HK-2 (cell line): ENCODE results near the gene CDH5.
"Not testable (repeated sequence)": the region's sequence is repeated elsewhere in the genome, so short reads cannot be mapped to it uniquely, and the experiment has no call there.

Source experiments
- DNase-seq: peaks from one replicate; pipeline ENCODE4 v3.0.0-alpha.2; 2018; ENCODE audit not compliant: unreplicated experiment

CDH5 gene, protein sequence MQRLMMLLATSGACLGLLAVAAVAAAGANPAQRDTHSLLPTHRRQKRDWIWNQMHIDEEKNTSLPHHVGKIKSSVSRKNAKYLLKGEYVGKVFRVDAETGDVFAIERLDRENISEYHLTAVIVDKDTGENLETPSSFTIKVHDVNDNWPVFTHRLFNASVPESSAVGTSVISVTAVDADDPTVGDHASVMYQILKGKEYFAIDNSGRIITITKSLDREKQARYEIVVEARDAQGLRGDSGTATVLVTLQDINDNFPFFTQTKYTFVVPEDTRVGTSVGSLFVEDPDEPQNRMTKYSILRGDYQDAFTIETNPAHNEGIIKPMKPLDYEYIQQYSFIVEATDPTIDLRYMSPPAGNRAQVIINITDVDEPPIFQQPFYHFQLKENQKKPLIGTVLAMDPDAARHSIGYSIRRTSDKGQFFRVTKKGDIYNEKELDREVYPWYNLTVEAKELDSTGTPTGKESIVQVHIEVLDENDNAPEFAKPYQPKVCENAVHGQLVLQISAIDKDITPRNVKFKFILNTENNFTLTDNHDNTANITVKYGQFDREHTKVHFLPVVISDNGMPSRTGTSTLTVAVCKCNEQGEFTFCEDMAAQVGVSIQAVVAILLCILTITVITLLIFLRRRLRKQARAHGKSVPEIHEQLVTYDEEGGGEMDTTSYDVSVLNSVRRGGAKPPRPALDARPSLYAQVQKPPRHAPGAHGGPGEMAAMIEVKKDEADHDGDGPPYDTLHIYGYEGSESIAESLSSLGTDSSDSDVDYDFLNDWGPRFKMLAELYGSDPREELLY

DNA sequence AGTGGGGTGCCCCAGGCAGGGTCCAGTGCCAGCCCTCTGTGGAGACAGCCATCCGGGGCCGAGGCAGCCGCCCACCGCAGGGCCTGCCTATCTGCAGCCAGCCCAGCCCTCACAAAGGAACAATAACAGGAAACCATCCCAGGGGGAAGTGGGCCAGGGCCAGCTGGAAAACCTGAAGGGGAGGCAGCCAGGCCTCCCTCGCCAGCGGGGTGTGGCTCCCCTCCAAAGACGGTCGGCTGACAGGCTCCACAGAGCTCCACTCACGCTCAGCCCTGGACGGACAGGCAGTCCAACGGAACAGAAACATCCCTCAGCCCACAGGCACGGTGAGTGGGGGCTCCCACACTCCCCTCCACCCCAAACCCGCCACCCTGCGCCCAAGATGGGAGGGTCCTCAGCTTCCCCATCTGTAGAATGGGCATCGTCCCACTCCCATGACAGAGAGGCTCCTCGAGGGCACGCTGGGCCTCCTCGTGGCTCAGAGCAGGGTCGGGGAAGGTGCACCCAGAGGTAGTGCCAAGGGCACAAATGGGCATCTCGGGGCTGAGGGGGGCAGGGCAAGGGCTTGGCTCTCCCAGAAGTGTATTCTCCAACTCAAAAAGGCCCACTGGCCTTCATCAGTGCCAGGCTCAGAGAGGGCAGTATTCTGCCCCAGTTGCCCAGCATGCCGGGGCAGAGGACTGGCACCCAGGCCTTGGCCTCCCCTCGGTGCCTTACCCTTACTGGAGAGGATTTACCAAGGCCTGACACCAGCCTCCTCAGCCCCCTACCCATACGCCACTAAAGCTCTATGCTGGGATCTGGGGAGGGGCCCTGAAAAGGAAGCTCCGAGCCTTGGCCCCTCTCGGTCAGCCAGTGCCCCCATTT lies at the start of gene CDH5:
CDH5 (plus strand) TSS at position 259 of the 867 bp plus-strand sequence. CDS start 12,647 bp downstream, outside the sequence.
- DNase-seq, result no peak

DNA sequence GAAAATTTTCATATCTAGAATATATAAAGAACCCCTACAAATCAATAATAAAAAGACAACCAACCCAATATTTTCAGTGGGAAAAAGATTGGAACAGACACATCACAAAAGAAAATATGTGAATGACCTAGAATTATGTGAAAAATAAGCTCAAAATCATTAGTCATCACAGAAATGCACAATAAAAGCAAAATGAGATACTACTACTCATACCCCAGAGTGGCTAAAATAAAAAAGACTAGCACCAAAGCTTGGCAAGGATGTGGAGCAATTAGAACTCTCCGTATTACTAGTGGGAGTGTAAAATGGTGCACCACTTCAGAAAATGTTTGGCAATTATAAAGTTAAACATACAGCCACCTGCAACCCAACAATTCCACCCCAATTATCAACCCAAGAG lies 48.0 kb upstream of the CDH5 start:
- no peak for DNase-seq

DNA sequence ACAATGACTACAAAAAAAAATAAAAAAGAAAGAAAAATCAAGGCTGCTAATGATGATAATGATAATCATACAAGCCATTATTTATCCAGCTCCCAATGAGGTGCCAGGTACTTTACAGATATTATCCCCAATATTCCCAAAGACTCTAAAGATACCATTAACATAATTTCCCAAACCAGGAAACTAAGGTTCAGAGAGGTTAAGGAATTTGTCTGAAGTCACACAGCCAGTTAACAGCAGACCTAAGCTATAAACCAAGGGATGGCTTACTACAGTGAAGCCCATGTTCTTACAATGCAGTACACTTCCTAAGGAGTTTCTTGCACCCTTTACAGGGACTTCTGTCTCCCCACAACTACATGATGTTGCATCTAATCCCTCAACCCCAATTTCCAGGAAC lies 45.7 kb upstream of the CDH5 start:
- no peak for DNase-seq

DNA sequence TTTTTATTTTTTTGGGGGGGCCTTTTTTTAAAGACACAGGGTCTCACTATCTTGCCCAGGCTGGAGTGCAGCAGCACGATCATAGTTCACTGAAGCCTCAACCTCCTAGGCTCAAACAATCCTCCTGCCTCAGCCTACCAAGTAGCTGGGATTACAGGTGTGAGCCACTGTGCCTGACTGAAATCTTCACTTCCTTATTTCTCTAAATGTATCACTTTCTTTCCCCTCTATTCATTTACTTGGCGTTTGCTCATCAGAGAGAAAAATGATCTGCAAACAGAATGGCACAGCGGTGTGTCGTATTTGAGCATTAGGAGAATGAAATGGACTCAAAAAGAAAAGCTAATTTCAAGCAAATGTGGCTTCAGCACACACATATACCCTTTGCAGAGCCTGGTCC lies 44.3 kb upstream of the CDH5 start:
- DNase-seq, result no peak

DNA sequence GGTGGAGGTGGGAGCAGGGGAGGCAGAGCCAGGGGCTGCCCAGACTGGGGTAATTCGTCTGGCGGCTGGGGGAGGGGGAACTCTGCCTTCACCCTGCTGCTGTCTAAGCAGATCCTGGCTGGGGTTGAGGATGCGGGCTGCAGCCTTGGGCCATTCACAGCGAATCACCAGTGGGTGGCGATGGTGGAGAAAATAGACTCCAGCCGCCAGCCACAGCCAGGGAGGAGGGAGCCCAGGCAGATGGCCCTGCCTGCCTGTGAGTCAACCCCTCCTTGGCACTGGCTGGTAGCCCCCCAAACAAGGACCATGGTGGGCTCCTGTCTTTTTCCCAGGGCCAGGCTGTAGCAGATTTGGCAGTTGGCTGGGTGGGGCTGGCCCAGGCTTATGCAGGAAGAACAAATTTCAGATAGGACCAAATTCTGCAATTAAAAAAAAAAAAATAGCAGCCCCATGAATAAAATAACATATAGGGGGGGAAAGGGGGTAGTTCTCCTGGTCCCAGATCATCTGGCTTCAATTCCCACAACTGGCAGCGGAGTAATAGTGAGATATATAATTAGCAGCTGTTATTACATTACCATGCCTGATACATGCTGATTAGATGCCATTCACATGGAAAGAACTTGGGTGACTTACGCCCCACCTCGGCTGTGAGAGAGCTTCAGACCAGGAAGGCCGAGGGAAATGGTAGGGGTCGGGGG lies 41.5 kb upstream of the CDH5 start:
- DNase-seq, result peak; percentile 23

DNA sequence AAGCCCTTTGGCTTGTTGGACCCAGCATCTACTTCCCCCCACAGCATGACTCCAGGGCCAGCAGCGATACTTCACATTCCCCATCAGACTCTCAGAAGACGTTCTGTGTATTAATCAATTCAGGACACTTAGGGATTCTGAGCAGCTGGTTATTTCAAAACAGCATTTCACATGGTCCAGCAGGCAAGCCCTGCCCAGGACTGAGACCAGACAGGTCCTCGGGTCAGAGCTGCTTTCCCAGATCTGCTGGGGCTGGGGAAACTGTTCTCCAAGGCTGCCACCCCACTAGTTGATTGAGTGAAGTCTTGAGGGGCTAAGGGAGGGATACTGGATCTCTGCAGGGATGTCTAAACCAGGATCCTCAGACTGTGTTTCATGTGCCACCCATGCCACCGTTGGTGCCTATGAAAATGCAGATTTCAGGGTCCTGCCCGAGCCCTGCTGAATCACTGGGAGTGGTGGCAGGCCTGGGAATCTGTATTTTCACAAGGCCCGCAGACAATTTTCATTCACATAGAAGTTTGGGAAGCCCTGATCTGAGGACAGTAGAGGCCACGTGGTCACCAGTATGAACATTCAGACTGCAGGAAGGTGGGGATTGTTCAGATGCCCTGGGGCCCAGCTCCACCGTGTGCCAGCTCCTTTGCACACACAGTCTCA lies 40.6 kb upstream of the CDH5 start:
- no peak for DNase-seq

DNA sequence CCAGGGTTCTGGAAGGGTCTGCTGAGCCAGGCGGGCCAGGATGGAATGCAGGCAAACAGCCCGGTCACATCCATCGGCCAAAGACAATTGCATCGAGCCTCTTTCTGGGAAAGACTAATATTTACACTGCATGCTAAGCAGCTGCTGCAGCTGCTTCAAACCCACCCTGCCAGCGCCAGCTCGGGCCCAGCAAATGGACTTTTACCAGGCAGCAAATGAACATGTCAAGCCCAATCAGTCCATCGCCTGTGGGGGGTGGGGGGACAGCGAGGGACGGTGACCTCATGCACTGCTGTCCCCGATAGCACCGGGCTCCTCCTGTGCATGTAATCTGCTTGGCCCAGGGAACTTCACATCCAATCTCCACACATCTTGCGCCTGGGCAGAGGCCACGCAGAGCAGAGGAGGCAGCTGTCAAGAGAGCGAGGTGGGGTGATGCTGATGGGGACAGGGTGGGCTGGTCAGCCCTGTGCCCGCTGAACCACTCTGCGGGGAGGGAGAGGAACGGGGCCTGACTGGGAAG lies 39.4 kb upstream of the CDH5 start:
- no peak for DNase-seq

DNA sequence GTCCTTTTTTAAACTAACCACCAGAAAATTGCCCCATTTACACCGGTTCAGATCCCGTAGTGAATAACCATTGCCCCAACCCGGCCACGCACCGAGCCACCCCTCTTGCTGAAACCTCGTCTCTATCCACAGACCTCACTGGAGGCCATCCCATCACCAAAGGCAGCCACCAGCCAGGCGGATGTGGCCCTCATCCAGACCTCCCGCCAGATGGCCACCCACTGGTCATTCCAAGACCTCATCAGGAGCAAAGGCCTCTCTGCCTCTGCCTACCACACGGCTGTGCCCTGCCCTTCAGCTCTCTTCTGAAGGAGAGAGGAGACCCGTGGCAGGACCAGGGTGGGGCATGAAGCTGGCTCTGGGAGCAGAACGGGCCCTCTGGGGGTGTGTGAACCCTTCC lies 38.2 kb upstream of the CDH5 start:
- DNase-seq, result no peak

DNA sequence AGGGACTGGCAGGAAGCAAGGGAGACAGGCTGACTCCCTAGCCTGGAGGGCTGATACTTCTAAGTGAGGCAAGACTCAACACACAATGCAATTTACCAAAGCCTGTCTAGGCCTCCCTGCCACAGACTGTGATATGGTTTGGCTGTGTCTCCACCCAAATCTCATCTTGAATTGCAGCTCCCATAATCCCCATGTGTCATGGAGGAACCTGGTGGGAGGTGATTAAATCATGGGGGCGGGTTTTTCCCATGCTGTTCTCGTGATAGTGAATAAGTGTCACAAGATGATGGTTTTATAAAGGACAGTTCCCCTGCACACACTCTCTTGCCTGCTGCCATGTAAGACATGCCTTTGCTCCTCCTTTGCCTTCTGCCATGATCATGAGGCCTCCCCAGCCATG lies 35.0 kb upstream of the CDH5 start:
- DNase-seq, result not testable (repeated sequence)

DNA sequence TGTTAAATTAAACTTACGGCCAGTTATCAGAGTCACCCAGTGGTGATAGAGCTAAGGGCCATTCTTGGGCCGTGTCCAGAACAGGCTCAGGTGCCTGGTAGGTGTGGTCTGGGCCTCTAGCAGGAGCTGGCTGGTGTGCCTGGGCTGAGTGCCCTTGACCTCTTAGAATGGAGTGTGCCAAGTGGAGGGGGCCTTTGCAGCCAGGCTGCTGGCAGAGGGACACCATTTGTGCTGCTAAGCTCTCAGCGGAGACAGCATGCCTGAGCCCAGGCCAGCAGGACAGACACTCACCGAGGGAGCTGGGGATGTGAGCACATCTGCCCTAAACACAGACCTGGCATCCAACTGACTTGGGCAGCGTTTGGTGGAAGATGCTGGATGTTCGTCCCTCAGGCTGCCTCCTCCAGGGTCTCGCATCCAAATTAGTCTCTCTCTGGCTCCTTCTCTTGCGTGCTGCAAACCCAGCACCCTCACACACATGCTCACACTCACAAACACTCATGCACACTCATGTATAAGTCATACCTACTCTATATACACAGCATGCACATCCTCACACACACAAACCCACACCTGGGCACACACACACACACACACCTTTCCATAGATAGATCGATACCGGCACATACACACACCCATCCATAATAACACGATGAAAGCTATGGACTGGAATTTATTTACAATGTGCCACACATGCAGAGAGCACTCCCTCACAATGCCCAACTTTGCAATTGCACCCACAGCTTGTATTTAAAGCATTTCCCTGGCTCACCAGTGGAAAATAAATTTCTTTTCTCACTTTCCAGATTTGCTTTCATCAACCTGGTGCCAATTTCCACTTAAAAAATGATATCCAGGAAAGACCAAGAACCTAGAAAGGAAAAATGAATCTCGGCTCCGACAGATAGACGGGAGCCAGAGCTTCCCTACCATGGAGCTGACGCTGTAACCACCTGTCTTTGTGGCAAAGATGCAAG lies 33.6 kb upstream of the CDH5 start:
- no peak for DNase-seq

DNA sequence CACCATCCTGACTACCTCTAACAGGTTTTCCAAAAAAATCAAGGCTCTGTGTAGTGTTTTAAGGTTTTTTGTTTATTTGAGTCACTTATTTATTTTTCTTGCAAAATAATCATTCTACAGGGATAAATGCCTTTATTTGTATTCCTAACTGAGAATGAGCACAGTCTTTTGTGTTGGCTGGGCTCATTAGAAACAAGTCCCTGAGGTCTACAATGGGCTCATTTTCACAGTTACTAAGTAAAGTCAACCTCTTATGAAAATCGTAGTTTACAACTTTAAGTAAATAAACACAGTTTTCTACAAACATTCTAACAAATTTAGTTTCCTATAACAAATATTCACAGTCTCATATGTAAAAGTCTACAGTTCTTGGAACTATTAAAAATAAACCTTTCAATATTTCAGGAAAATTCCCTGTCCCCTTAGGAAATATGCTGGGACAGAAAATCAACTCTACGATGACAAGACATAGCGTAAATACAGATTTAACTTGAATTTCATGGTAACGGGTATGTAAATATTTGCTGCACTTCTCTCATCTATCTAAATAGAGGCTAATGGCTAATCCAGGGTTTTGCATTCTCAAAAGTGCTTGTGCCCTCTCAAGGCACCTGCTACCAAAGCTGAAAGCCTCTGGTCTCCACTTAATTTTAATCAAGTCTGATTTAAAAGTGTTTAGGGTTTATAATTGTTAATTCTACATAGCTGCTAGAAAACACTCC lies 31.5 kb upstream of the CDH5 start:
- no peak for DNase-seq

DNA sequence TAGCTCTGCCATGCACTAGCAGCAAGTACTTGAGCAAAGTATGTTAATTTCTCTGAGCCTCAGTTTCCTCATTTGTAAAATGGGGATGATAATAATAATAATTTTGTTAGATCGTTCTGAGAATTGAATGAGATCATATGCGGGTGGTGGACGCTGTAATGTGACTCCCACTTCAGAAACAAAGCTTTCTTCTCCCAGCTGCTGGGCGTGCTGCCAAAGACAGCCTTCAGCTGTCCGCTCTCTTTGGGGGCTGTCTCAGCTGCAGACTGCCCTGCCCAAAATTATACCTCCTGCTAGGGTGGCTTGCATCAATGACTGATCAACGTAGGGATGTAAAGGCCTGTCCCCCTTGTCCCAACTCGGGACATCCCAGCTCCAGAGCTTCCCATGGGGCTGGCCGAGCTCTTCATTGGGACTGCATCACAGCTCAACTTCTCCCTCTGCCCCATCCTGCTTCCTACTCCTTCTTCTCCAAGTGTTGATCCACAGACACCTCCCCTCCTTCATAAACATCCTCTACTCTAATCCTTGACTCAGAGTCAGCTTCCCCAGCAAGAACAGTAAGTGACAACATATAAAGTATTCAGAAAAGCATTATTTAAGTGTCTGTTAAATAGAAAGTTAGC lies 30.7 kb upstream of the CDH5 start:
- no peak for DNase-seq

DNA sequence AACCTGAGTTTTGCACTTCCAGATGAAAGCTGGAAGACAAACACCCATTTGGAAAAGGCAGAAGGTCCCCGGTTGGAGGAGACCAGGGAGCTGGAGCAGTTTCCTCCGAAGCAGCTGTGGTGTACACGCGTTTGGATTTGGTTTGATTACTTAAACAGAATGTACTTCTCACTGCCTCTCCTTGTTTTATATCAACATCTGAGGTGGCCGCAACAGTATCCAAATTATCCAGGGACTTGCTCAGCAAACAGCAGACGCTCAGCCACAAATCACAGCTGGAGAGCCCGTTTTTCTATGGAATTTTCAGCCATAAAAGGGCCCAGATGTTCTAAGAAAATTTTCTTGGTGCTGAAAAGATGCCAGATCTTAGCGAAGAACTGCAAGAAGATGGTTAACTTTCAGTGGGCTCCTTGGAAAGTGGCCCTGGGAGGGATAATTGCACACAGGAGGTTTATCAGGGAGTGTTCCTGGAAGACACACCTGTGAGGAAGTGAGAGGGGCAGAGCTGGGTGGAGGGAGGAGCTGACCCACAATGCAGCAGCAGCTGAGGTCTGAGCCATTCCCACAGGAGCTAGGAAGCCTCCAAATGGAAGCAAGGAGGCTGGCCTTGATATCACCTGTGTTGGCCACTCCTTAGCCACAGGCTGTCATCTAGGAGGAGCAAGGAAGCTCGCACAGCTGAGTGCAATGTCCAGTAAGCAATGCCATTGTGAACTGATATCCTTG lies 28.9 kb upstream of the CDH5 start:
- no peak for DNase-seq

DNA sequence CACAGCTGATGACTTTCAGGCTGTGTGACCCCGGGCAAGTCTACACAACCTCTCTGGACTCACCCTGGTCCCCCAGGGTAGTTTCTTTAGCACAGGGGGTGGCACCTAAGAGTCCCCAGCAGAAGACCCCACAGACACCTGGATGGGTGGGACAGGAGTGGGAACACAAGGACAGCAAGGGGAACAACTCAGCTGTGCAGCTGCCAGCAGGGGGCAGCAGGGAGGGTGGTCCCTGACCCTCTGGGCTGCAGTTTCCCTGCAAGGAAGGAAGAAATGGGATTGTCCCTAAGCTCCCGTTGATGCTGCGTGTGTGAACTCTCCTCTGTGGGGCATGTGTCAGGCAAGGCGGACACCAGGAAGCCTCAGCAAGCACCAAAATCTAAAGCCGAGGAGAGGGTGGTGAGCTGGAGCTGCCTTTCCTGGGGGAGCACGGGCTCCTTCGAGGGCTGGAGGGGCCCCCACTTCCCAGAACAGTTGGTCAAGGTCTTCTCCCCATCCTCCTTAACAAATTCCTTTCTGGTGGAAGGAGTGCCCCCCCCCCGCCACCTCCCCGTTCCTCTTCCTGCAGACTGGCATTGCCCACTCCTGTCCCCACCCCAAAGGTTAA lies 24.1 kb upstream of the CDH5 start:
- DNase-seq, result no peak

DNA sequence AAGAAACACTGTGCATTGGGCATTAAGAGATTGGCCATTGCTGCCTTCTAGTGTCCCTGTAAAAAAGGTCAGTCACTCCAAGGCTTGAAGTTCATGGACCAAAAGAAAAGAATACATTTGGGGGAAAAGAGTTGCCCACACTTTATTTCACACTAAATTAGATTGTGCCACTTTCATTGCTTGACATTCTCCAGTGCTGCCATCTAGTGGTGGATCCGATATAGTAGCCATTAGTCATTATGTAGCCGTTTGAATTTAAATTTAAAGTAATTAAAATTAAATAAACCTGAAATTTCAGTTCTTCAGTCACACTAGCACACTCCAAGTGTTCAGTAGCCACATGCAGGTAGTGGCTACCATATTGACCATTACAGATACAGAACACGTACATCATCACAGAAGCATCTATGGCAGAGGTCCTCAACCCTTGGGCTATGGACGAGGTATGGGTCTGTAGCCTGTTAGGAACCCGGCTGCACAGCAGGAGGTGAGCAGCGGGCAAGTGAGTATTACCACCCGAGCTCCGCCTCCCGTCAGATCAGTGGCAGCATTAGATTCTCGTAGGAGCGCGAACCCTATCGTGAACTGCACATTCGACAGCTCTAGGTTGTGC lies 21.9 kb upstream of the CDH5 start:
- no peak for DNase-seq

DNA sequence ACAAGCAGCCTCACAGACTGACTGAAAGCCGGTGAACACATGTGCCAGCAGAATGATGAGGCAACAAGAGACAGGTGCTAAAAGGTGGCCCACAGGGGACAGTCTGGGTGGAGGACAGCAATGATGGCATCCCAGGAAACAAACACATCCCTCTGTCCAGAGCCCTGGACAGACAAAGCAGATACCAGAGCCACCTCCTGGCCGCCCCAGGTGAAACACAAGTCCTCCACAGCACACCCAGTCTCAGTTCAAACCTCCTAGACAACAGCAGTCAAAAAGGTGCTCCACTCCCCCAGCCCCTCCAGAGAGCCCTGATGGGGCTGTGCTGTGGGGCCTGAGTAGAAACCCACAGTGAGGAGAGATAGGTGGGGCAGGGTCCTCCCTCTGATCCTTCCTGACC lies 20.3 kb upstream of the CDH5 start:
- DNase-seq, result no peak

DNA sequence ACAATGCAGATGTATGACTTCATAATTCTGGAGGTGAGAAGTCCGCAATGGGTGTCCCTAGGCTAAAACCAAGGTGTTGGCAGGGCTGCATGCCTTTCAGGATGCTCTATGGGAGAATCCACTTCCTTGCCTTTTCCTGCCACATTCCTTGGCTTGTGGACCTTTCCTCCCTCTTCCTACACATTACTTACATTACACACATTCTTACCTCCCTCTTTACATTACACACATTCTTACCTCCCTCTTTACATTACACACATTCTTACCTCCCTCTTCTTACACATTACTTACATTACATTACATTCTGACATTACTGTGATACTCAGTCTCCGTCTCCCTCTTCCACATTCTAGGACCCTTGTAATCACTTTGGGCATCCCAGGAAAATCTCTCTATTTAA lies 14.2 kb upstream of the CDH5 start:
- no peak for DNase-seq
